Measurements from ENCODE around the gene CAMTA1.

GRCh38 chr1:7110321-7110720 is 325.1 kb downstream of the CAMTA1 start:
- TF ChIP-seq MCM3 (IDR thresholded peaks at IDR 0.05): no peak
- TF ChIP-seq ZBTB17 (CRISPR knock-in tag; IDR thresholded peaks at IDR 0.05): no peak
- TF ChIP-seq HNRNPK (IDR thresholded peaks at IDR 0.05; ENCODE audit: low read depth, low read length, poor library complexity, severe bottlenecking): no peak
- TF ChIP-seq NFE2L1 (tag; IDR thresholded peaks at IDR 0.05; ENCODE audit: borderline replicate concordance, low read depth): no peak
- TF ChIP-seq ILF3 (IDR thresholded peaks at IDR 0.05; ENCODE audit: borderline replicate concordance): no peak
- no peak for TF ChIP-seq CTCF (IDR thresholded peaks at IDR 0.05 in 2 of 3, conservative IDR thresholded peaks at IDR 0.05 in 1 of 3; ENCODE audit: insufficient read depth in 2 of 3, low read depth in 1 of 3, low read length in 3 of 3)
